GM23338 (cell line): ENCODE data around the gene TMEM9. TPM values are rescaled to one million over a fixed set of nuclear protein-coding genes. Genes with fewer than 3 reads are reported as not detected.

ENCODE experiments used
- ATAC-seq: fragments of 200-7000 bp; cut with Tn5 transposase; 3 replicates; pipeline ENCODE4 v1.9.1; 2020
- DNase-seq: peaks from one replicate; pipeline ENCODE4 v3.0.0-alpha.2; 2015; ENCODE audit warnings: low spot score
- H2AFZ ChIP-seq: fragments of 200-600 bp; sonication (generic); 2 replicates; pipeline ENCODE4 v1.8.0; 2016; ENCODE audit warnings: antibody characterized with exemption, mild to moderate bottlenecking, moderate library complexity
- H3F3A ChIP-seq: fragments of 200-600 bp; sonication (generic); replicated peaks from 2 replicates; pipeline ENCODE4 v1.8.0; 2017; ENCODE audit warnings: antibody characterized with exemption, mixed run types, low read depth
- H3K27ac ChIP-seq: fragments of 200-600 bp; sonication (generic); 2 replicates; pipeline ENCODE4 v1.6.1; 2016; ENCODE audit warnings: low read depth
- H3K27me3 ChIP-seq: fragments of 200-600 bp; sonication (generic); 2 replicates; pipeline ENCODE4 v1.8.0; 2016; ENCODE audit warnings: mild to moderate bottlenecking, mixed run types, moderate library complexity; ENCODE audit not compliant: insufficient read depth
- H3K36me3 ChIP-seq: fragments of 200-600 bp; sonication (generic); 2 replicates; pipeline ENCODE4 v1.8.0; 2016; ENCODE audit warnings: mild to moderate bottlenecking; ENCODE audit not compliant: insufficient read depth
- H3K4me1 ChIP-seq: fragments of 200-600 bp; sonication (generic); 2 replicates; pipeline ENCODE4 v1.8.0; 2016; ENCODE audit warnings: mild to moderate bottlenecking, moderate library complexity; ENCODE audit not compliant: insufficient read depth
- H3K4me2 ChIP-seq: fragments of 200-600 bp; sonication (generic); 2 replicates; pipeline ENCODE4 v1.7.1; 2017; ENCODE audit warnings: mixed run types
- H3K4me3 ChIP-seq: fragments of 200-600 bp; sonication (generic); 2 replicates; pipeline ENCODE4 v1.6.1; 2016; ENCODE audit warnings: mixed run types
- H3K79me2 ChIP-seq: fragments of 200-600 bp; sonication (generic); replicated peaks from 2 replicates; pipeline ENCODE4 v1.8.0; 2017; ENCODE audit warnings: mild to moderate bottlenecking; ENCODE audit not compliant: insufficient read depth
- H3K9me2 ChIP-seq: fragments of 200-600 bp; sonication (generic); 2 replicates; pipeline ENCODE4 v1.8.0; 2017; ENCODE audit not compliant: insufficient read depth
- H4K20me1 ChIP-seq: fragments of 200-600 bp; sonication (generic); replicated peaks from 2 replicates; pipeline ENCODE4 v1.8.0; 2017; ENCODE audit warnings: mild to moderate bottlenecking; ENCODE audit not compliant: insufficient read depth
- H3K27ac Mint-ChIP-seq: 2 replicates; pipeline ENCODE4 v1.8.0; 2020; ENCODE audit warnings: inconsistent platforms, mild to moderate bottlenecking, moderate library complexity, mixed read lengths
- H3K27me3 Mint-ChIP-seq: 3 replicates; pipeline ENCODE4 v1.8.0; 2022; ENCODE audit warnings: low read depth, mild to moderate bottlenecking, moderate library complexity, mixed read lengths, inconsistent platforms; ENCODE audit not compliant: insufficient read depth, poor library complexity
- H3K36me3 Mint-ChIP-seq: 3 replicates; pipeline ENCODE4 v1.8.0; 2021; ENCODE audit warnings: low read depth, mild to moderate bottlenecking, inconsistent platforms, moderate library complexity, mixed read lengths
- H3K4me1 Mint-ChIP-seq: 3 replicates; pipeline ENCODE4 v1.8.0; 2020; ENCODE audit warnings: mild to moderate bottlenecking, inconsistent platforms, mixed read lengths
- H3K4me3 Mint-ChIP-seq: 3 replicates; pipeline ENCODE4 v1.8.0; 2021; ENCODE audit warnings: moderate library complexity, mild to moderate bottlenecking, inconsistent platforms, mixed read lengths
- H3K9me3 Mint-ChIP-seq: 3 replicates; pipeline ENCODE4 v1.8.0; 2020; ENCODE audit warnings: moderate library complexity, mild to moderate bottlenecking, inconsistent platforms, mixed read lengths
- EZH2 ChIP-seq: fragments of 200-600 bp; sonication (generic); IDR thresholded peaks from one replicate; pipeline ENCODE4 v1.8.0; 2017; ENCODE audit warnings: antibody characterized with exemption, mild to moderate bottlenecking, low read depth; ENCODE audit not compliant: unreplicated experiment
- EZH2phosphoT487 ChIP-seq: fragments of 200-600 bp; sonication (generic); IDR thresholded peaks from one replicate; pipeline ENCODE4 v1.8.1; 2018; ENCODE audit warnings: antibody characterized with exemption; ENCODE audit not compliant: unreplicated experiment
- JUNB ChIP-seq: IDR thresholded peaks from one replicate; pipeline ENCODE4 v1.6.1; 2016; ENCODE audit warnings: antibody characterized with exemption; ENCODE audit not compliant: unreplicated experiment
- ZNF114 ChIP-seq: fragments of 250-450 bp; sonication (Bioruptor Pico); IDR thresholded peaks from 2 replicates; pipeline ENCODE4 v1.5.0; 2020; ENCODE audit warnings: mild to moderate bottlenecking, moderate library complexity
- polyA plus RNA-seq: library from polyadenylated mRNA; unstranded; fragments of >200 nt; fragmentation: Nextera tagmentation; extraction: Ambion mirVana; gene quantifications from 2 replicates; pipeline ENCODE4 v1.2.1, GENCODE V29; 2016
- total RNA-seq: library from RNA; depleted of rRNA; stranded (reverse); fragments of >200 nt; shearing (Covaris generic); gene quantifications from 2 replicates; pipeline ENCODE4 v1.2.3, GENCODE V29; 2014
- TF ChIP-seq, protein P1 (sequence below): fragments of 250-450 bp; sonication (Bioruptor Pico); IDR thresholded peaks from 2 replicates; pipeline ENCODE4 v1.5.0; 2020; ENCODE audit warnings: mild to moderate bottlenecking, moderate library complexity
- TF ChIP-seq, protein P2 (sequence below), 2 experiments: fragments of 200-600 bp in 1 of 2; sonication (generic) in 1 of 2; conservative IDR thresholded peaks; 2 replicates each; pipeline versions ENCODE4 v1.5.1 to v1.6.1; 2016 to 2017; ENCODE audit warnings: antibody characterized with exemption in 2 of 2, low read depth in 2 of 2, mild to moderate bottlenecking in 2 of 2, moderate library complexity in 1 of 2
- TF ChIP-seq, protein P3 (sequence below): IDR thresholded peaks from one replicate; pipeline ENCODE4 v1.6.1; 2018; ENCODE audit warnings: antibody characterized with exemption; ENCODE audit not compliant: unreplicated experiment
- TF ChIP-seq, protein P4 (sequence below): IDR thresholded peaks from 2 replicates; pipeline ENCODE4 v1.6.1; 2016; ENCODE audit warnings: antibody characterized with exemption

The TMEM9 gene
- total and polyA plus RNA-seq, 2 experiments from 2014 or later = 78.6 to 147 TPM

DNA sequence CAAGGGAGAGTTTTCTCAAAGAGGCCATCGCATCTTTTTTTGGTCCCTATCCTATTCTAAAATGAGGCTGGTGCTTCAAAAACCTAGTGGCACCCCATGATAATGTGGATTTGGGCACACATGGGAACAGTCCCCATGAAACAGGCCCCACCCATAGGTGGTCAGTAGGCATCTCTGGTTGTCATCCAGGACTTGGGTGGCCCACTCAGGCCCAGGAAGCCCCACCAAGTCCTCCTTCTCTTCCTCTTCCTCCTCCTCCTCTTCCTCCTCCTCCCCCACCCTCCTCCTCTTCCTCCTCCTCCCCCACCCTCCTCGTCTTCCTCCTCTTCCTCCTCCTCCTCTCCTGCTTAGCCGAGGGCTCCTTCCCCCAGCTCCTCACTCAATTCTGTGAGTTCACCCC is 42.6 kb downstream of the TMEM9 start (continued):
- TF ChIP-seq, protein P1, sequence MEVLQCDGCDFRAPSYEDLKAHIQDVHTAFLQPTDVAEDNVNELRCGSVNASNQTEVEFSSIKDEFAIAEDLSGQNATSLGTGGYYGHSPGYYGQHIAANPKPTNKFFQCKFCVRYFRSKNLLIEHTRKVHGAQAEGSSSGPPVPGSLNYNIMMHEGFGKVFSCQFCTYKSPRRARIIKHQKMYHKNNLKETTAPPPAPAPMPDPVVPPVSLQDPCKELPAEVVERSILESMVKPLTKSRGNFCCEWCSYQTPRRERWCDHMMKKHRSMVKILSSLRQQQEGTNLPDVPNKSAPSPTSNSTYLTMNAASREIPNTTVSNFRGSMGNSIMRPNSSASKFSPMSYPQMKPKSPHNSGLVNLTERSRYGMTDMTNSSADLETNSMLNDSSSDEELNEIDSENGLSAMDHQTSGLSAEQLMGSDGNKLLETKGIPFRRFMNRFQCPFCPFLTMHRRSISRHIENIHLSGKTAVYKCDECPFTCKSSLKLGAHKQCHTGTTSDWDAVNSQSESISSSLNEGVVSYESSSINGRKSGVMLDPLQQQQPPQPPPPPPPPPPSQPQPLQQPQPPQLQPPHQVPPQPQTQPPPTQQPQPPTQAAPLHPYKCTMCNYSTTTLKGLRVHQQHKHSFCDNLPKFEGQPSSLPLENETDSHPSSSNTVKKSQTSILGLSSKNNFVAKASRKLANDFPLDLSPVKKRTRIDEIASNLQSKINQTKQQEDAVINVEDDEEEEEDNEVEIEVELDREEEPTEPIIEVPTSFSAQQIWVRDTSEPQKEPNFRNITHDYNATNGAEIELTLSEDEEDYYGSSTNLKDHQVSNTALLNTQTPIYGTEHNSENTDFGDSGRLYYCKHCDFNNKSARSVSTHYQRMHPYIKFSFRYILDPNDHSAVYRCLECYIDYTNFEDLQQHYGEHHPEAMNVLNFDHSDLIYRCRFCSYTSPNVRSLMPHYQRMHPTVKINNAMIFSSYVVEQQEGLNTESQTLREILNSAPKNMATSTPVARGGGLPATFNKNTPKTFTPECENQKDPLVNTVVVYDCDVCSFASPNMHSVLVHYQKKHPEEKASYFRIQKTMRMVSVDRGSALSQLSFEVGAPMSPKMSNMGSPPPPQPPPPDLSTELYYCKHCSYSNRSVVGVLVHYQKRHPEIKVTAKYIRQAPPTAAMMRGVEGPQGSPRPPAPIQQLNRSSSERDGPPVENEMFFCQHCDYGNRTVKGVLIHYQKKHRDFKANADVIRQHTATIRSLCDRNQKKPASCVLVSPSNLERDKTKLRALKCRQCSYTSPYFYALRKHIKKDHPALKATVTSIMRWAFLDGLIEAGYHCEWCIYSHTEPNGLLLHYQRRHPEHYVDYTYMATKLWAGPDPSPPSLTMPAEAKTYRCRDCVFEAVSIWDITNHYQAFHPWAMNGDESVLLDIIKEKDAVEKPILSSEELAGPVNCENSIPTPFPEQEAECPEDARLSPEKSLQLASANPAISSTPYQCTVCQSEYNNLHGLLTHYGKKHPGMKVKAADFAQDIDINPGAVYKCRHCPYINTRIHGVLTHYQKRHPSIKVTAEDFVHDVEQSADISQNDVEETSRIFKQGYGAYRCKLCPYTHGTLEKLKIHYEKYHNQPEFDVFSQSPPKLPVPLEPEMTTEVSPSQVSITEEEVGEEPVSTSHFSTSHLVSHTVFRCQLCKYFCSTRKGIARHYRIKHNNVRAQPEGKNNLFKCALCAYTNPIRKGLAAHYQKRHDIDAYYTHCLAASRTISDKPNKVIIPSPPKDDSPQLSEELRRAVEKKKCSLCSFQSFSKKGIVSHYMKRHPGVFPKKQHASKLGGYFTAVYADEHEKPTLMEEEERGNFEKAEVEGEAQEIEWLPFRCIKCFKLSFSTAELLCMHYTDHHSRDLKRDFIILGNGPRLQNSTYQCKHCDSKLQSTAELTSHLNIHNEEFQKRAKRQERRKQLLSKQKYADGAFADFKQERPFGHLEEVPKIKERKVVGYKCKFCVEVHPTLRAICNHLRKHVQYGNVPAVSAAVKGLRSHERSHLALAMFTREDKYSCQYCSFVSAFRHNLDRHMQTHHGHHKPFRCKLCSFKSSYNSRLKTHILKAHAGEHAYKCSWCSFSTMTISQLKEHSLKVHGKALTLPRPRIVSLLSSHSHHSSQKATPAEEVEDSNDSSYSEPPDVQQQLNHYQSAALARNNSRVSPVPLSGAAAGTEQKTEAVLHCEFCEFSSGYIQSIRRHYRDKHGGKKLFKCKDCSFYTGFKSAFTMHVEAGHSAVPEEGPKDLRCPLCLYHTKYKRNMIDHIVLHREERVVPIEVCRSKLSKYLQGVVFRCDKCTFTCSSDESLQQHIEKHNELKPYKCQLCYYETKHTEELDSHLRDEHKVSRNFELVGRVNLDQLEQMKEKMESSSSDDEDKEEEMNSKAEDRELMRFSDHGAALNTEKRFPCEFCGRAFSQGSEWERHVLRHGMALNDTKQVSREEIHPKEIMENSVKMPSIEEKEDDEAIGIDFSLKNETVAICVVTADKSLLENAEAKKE = no peak
- TF ChIP-seq, protein P2, sequence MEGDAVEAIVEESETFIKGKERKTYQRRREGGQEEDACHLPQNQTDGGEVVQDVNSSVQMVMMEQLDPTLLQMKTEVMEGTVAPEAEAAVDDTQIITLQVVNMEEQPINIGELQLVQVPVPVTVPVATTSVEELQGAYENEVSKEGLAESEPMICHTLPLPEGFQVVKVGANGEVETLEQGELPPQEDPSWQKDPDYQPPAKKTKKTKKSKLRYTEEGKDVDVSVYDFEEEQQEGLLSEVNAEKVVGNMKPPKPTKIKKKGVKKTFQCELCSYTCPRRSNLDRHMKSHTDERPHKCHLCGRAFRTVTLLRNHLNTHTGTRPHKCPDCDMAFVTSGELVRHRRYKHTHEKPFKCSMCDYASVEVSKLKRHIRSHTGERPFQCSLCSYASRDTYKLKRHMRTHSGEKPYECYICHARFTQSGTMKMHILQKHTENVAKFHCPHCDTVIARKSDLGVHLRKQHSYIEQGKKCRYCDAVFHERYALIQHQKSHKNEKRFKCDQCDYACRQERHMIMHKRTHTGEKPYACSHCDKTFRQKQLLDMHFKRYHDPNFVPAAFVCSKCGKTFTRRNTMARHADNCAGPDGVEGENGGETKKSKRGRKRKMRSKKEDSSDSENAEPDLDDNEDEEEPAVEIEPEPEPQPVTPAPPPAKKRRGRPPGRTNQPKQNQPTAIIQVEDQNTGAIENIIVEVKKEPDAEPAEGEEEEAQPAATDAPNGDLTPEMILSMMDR (conservative IDR thresholded peaks at IDR 0.05; ENCODE audit: low read depth in 2 of 2) = no peak
- TF ChIP-seq ZNF114 (CRISPR knock-in tag) = no peak

DNA sequence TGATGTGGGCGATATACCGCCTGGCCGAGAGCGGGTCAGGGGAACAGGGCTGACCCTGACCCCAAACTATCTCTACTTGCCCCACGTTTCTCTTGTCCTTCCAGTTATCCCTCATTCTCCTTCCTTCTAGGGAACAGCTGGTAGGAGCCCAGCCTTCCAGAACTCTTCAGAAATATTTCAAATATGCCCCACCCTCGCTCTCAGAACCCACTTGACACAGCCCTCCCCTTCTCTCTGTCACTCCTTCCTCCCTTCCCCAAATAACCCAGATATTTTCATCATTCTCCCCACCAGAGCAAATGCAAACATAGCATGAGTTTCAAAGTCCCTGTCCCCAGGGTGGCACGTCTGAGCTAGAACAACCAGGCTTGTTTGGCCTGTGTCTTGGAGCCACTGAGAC is 43.1 kb downstream of the TMEM9 start:
- H3K4me3 Mint-ChIP-seq = no peak overlapping the region
- no peak overlapping the region for H3K27ac Mint-ChIP-seq
- no peak for ATAC-seq
- Histone ChIP-seq H3K4me1 (peaks cover 5% of the 10 kb centered on the region), H4K20me1 (no peaks in the 10 kb centered on the region), H3F3A (no peaks in the 10 kb centered on the region), H2AFZ (no peak overlapping the region), H3K4me3 (no peak overlapping the region), H3K27me3 (peaks cover 30% of the 10 kb centered on the region), H3K36me3 (no peaks in the 10 kb centered on the region), H3K79me2 (no peaks in the 10 kb centered on the region), H3K4me2 (no peak overlapping the region), H3K27ac (no peak overlapping the region), H3K9me2 (no peaks in the 10 kb centered on the region)
- peaks cover 9% of the 10 kb centered on the region; the same call in 2 of the 3 replicates for H3K4me1 Mint-ChIP-seq
- no peaks in the 10 kb centered on the region for H3K36me3 Mint-ChIP-seq
- H3K9me3 Mint-ChIP-seq = no peaks in the 10 kb centered on the region
- H3K27me3 Mint-ChIP-seq = peaks cover 38% of the 10 kb centered on the region
- DNase-seq = no peak
- TF ChIP-seq EZH2 (no peak), JUNB (no peak), EZH2phosphoT487 (no peak)
- TF ChIP-seq, protein P3, sequence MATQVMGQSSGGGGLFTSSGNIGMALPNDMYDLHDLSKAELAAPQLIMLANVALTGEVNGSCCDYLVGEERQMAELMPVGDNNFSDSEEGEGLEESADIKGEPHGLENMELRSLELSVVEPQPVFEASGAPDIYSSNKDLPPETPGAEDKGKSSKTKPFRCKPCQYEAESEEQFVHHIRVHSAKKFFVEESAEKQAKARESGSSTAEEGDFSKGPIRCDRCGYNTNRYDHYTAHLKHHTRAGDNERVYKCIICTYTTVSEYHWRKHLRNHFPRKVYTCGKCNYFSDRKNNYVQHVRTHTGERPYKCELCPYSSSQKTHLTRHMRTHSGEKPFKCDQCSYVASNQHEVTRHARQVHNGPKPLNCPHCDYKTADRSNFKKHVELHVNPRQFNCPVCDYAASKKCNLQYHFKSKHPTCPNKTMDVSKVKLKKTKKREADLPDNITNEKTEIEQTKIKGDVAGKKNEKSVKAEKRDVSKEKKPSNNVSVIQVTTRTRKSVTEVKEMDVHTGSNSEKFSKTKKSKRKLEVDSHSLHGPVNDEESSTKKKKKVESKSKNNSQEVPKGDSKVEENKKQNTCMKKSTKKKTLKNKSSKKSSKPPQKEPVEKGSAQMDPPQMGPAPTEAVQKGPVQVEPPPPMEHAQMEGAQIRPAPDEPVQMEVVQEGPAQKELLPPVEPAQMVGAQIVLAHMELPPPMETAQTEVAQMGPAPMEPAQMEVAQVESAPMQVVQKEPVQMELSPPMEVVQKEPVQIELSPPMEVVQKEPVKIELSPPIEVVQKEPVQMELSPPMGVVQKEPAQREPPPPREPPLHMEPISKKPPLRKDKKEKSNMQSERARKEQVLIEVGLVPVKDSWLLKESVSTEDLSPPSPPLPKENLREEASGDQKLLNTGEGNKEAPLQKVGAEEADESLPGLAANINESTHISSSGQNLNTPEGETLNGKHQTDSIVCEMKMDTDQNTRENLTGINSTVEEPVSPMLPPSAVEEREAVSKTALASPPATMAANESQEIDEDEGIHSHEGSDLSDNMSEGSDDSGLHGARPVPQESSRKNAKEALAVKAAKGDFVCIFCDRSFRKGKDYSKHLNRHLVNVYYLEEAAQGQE = no peak
- TF ChIP-seq, protein P4, sequence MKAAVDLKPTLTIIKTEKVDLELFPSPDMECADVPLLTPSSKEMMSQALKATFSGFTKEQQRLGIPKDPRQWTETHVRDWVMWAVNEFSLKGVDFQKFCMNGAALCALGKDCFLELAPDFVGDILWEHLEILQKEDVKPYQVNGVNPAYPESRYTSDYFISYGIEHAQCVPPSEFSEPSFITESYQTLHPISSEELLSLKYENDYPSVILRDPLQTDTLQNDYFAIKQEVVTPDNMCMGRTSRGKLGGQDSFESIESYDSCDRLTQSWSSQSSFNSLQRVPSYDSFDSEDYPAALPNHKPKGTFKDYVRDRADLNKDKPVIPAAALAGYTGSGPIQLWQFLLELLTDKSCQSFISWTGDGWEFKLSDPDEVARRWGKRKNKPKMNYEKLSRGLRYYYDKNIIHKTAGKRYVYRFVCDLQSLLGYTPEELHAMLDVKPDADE = no peak
